Femur (tissue), 1 donor: Measurements from ENCODE around the gene DHX29.

ENCODE experiments used
- DNase-seq: peaks from one replicate; pipeline ENCODE4 v3.0.0-alpha.2; 2017

Gene DHX29

DNA sequence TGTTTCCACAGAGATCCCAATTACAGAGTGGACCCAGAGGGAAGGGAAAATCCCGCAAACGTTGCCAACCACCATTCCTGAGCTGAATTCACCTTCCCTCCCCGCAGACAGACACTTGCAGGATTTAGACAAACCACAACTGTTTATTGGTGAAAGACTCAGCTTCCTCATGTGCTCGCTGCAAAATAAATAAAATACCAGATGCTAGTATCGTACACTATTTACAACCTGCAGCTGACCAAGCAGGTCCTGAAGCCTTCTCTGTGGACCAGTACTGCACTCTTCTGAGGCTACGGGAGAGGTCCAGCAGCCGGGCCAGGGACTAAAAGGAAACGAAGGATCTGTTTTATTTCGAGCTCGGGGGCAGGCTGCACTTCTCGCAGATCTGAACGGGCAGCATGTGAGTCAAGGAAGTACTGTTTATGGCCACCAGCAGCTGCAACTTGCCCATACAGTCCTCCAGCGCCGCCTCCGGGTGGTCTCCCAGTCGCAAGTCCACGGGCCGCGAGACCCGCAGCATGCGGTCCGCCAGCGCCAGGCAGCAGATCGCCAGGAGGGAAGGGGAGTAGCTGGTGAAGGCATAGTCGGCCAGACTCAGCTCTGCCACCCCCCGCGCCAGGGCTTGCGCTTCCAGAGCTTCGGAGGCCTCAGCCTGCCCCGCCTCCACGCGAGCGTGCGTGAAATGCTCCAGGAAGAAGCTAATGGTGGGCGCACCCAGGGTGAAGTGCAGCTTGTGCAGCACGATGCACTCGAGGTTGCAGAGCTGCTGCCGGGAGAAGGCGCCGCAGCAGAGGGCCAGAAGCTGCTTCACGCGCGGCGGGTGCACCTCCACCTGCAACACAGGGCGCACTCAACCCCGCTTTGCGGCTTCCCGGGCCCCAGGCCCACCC lies 76.2 kb downstream of the DHX29 start:
- DNase-seq: peak; percentile 35

DNA sequence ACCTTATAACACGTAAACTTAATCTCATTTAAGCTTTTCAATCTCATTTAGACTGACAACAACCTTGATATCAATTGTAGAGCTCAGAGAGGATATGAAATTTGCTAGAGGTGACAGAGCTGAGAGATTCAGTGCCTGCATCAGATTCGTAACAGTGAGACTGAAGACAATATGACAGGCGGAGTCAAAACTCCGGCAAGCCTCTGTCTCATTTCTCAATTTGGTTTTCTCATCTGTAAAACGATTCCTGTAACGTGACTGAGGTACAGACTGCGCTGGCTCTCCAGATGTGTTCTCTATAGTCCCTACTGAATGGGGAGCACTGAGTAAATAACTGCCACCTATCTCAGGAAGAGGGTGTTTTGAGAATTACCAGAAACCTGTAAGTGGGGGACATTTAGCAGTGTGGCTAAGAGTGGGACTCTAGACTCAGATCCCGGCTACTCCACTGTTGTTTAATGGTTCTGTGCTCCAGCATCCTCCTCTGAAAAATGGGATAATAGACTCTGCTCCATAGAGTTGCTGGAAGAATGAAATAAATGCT lies 77.3 kb downstream of the DHX29 start:
- DNase-seq: no peak

DNA sequence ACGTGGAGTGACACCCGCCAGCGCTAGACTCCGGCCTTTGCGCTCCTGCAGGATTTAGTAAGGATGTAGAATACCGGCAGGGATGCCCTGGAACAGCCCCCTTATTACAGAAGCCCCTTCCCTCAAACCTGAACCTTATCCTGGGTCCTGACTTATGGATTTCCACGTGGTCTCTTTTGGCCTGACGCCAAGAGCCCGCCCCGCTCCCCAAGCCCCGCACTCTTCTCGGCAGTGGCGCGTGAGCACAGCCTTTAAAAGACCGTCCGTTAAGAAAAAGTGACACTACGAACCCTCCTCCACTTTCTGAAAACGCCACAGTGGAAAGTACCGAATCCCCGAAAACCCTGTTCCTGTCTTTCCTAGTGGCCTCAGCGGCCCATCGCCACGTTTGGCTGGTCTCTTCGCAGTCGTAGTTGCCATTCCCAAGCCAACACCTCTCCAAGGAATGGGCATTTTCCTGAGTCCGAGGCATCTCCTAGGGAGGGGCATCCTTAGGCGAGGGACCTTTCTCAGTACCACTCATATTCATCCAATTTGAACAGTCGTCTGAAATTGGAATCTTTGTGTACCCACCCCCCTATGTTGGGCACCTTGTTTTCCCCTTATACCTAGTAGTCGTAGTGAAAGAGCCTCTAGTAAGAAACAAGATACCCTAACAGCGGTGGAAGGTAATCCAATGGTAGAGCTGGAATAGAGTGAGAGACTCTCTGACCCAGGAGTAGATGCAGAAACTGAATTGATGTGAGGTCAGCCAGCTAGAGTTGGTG lies 79.6 kb downstream of the DHX29 start:
- no peak for DNase-seq

DNA sequence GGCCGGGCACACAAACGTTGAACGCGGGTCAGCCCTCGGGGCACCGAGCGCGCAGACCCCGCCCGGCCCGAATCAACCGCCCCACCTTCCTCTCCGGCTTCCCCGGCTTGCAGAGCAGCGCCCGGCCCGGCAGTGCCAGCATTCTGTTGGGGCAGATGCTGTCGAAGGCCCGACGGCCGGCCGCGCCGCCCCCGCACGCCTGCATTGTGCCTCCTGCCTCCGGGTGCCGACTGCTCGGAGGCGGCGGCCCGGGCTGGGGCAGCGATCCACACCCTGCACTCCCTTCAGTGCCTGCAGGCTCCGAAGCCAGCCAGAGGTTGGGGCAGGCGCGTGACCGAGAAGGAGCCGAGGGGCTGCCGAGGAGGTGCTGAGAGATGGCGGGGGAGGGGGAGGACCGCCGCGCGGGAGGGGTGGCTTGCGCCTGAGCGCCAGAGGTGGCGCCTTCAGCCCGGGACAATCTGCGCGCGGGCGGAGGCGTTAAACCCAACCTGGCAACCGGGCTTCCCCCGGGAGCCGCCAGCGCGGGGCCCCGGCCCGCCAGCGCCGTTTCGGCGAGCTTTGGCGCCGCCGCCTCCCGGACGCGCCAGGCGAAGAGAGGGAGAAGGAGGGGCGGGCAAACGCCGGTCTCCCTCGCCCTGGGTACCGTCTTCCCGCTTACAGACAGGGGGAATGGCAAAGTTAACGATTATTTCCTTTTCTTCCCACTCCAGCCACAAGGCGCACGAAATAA lies 80.4 kb downstream of the DHX29 start, which contains the start of gene MCIDAS:
Gene MCIDAS (minus strand): TSS at position 382 of the 730 bp plus-strand sequence. CDS start 177 bp downstream, at position 205.
- DNase-seq: peak; percentile 47

DNA sequence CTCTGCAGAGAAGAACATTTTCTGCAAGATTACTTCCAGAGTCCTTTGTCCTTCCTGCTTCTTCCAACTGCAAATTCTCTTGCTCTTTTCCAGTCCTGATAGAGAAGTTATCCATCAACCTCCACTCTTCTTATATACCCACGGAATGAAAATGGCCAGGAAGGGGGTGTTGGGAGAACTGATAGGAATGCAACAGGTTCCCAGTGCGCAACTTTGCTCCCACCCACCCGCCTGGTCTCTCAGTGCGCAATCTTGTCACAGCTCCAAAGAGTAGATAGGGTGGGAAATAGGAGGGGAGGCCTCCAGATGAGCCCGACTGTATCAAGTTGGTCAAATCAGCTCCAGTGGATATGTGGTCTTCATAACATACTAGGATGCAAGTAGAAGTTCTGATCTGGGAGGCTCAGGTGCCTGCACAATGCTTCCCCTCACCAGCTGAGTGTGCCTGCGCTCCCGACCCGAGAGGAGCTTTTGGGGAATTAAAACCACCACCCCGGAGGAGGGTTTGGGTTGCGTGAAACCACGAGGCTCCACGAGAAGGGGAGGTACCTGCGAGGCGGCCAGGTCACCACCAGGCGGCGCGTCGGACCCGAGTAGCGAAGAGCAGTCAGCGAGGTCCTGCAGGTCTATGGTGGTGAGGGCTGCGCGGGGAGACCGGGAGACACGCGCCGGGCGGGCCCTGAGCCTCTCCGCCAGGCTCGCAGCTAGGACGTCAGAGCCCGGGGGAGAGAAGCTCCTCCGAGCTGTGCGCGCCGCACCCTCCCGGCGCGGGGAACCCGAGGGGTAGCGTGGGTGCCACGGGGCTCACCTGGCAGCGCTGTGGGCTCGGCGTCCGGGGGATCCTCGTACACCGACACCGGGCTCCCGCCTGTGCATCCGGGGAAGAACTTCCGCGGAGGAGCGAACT lies 81.2 kb downstream of the DHX29 start:
- peak; percentile 65 for DNase-seq

DNA sequence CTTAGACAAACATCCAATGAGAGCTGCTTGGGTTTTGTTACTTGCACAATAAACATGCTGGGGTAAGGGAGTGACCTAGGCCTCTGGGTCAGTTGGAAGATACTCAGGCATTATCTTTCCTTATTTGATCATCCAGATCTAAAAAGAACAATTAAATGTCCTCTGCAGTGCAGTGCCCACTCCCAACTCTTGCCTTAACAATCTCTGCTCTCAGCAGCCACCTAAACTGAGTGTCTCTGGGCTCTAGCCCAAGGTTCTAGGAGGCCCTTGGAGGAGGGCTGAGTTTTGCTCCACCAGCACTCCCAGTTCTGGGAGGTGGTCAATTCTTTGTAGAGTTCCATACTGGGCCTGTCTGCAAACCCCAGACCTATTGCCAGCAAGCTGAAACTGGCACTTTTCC lies 82.1 kb downstream of the DHX29 start:
- no peak for DNase-seq

DNA sequence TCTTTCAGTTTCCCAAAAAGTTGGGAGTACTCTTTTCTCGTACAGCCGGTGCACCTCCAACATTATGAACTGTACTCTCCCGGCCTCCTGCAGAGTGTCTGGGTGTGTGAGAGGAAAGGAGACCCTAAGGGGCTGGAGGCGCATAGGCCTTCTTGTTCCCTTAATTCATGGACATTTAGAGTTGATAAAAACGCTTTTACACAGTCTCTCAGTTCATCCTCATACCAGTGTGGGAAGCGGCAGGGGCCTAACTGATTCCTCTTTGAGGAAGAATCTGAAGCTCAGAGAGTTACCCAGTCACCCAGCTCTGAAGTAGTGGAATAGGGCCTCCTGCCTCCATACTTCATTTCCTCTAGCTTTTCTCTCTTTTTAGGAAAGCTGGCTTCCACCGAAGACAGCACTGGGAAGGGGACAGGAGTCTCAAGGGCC lies 83.7 kb downstream of the DHX29 start:
- DNase-seq: no peak

DNA sequence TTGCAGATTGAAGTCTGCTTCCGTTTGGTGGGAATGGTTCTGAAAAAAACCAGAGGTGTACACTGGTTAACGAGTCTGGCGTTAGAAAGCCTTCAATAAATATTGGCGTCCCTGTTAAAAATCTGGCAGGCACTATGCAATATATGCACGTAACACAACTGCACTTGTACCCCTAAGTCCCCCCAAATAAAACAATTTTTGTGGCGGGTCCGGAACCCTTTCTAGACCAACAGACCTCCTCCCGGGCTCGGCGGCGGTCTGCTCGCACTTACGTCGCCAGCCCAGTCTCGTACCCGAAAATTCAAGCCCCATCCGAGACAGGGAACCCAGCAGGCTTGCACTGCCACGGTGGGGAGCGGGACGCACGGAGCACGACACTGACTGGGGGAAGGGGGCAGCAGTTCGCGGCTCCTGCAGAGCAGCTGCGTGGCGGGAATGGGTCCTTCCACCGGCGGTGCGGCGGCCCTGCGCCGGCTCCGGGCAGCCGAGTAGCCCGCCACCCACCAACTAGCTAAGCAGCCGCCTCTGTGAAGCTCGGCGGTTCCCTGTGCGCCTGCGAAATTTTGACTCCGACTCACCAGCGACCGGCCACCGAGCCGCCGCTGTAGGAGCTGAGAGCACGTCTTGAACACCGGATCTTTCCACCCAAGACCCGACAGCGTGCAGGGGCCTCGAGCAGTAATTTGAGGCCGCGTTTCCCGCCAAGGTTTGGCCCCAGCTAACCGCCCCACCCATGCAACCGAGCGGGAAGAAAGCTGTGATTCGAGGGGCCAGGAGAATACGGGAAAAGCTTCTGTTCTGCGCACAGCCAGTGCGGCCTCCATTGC lies 84.3 kb downstream of the DHX29 start:
- no peak for DNase-seq

DNA sequence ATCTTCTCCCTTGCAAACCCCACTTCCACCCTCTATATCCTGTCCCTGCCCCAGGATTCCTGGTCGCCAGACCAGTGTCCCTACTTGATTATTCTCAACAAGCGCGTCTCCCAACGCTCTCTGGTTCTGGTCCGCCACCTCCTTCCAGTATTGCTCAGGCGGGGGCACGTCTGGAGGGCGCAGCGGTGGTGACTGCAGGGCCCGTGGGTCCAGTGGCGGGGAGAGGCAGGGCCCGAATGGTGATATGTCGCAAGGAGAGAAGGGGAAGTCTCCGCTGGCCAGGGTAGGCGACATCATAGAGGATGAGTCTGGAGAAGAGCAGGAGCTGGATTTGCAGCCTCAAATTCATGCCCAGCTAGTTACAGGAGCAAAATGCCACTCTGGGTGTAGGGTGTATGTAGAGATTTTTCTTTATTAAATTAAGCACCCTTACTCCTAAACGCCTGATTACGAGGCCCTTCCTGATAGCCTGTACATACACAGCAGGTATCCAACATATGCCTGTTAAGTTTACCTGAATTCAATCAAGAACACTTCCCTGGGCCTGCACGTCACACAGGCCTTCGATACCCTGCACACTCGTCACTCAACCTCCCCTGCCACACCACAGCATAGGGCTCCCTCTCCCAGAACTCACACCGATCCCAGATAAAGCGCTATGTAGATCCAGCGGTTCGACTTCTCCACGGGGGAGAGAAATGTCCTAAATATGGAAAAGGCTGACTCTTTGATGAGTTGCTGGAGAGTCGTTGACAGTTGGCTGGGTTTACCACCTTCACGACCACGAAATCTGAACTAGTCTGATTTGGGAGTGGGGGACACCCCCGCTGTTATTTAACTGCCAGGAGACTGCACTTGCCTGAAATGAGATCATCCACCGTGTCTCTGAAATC lies 85.2 kb downstream of the DHX29 start:
- no peak for DNase-seq

DNA sequence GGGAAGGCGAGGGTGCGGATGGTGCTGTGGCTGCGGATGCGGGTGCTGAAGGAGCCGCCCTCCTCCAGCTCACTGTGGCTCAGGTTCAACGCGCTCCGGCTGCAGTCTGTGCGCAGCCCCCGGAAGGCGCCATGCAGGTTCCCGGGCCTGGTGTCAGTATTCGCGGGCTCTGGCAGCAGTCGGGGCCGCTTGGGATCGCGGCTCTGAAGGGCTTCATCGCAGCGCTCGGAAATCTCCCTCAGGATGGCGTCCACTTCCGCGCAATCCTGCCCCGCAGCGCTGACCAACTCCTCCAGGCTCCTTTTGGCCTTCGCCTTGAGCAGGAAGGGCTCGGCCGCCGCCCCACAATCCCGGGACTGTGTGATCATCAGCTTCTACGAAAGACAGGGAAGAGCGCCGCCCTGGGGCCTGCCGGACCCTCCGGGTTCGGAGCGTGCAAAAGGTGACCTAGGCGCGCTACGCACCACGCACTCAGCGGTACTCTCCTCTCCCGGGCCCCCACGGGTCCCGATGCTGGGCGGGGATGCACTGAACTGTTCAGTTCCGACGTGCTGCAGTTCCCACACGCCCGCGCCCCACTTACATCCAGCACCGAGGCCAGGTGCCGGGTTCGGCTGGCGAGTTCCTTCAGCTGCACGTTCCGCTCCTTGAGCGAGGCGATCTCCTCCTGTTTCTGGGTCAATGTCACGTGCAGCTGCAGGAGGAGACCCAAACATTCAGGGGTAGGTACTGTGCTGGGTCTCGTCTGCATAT lies 86.9 kb downstream of the DHX29 start:
- no peak for DNase-seq

DNA sequence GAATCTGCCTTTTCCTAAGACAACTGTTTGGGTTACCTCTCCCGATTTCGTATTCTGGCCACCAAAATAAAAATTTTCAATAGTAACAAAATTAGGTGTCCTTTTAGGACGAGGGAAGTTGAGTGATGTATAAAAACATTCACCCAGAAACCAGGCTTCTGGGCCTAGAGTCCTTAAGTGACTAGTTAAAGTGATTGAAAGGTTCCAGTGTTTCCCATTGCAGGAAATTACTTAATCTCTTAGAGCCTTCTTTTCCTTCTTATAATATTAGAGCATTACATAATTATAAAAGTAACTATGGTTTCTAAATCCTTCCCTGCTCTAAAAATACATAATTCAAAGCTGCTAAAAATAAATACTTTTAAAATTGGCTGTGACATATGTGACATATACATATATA lies 87.7 kb downstream of the DHX29 start:
- no peak for DNase-seq

DNA sequence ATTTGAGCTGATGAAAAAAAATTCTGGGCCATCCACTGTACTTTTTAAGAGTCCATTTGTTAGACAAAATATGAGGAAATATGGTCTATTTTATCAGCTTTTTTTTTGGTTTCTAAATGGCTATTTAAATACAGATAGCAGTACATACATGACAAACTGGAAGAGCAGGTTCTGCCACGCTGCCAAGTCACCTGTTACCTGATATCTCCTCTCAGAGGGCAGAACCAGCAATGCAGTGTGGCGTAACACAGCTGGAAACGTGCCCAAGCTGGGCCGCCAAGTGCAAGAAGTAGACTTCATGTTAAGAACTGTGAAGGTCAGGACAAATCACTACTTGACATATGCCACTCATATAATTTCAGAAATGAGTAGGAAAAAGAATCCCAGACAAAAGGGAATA lies 88.5 kb downstream of the DHX29 start:
- DNase-seq: no peak

DNA sequence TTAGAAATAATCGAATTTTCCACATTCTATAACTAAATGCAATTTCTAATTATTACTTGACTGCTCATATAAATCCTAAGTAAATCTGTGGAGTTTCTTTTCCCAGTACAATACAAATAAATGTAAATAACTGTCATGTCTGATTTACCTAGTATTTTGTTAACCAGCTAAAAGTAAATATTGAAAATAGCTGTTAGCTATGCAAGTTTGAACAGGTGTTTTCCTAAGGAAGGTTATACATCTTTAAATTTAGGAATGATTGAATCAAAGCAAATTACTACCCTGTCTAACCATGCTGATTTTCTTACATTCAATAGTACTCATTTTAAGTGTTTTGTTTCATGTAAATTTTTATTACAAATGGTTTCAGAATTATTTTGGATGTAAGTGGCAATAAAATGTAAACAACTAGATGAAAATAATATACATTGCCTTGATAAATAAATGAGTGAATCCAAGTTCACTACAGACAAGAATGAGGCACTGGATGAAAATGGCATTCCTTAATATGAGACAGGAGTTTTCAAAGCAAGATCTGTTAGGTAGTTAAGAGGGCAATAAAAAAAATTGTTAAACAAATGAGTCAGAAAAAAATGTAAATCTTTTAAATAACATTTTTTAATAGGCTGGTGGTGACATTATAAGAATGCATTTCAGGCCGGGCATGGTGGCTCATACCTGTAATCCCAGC lies 96.2 kb downstream of the DHX29 start:
- DNase-seq: no peak
